ENCODE results near the gene ST7.

Gene ST7

DNA sequence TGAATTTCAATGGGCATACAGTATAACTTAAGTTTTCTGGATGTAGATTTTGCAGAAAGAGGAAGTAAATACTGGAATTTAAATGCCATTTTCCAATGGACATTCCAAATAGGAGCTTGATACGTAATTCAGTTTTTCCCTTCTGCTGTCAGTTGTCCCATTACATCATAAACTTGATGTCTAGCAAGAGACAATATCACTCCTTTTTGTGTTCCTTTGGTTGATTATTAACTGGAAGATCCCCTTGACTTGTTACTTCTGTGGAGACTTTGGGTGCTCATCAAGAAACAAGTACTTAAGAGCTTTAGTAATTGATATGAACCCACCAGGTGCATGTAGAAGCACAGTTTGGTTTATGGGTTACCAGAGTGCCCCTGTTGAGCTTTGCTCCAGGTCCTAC is 116.1 kb downstream of the ST7 start:
- no peak for DNase-seq

DNA sequence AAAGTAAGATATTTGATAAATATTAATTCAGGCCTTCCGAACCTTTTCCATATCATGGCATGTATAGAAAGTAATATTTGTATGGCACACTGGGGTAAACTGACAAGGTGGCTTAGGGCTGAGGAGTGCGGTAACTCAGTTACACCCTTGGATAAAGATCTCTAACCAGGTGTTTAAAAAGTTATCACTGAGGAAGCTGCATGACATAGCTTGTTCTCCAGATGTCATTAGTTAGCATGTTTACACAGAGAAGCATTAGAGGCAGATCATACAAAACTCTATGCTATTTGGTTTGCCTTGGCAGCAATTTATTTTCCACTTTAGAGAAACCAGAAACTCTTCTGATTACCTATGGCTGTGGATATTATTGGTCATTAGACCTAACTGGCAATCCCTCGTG is 118.2 kb downstream of the ST7 start:
- DNase-seq, result no peak

DNA sequence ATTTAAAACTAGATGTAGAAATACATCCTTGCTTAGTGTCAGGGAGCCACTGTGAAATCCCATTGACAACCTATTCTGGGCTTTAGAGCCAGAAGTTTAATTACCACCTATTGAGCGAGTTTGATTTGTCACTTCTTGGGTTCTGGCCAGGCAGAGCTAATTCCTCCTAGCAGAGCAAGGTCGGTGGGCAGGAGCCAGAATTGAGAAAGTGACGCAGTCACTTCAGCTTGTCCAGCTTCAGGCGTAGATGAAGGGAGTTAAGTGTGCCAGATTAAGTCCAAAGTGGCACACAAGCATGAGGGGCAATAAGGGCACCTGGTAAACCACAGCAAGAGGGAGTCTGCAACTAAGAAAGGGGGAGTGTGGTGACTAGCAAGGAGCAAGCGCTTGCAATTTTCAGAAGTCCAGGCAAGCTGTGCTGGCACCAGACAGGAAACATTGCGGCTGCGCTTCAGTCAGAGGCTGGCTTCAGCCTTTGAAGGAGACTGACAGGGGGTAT is 119.4 kb downstream of the ST7 start:
- DNase-seq, result no peak

DNA sequence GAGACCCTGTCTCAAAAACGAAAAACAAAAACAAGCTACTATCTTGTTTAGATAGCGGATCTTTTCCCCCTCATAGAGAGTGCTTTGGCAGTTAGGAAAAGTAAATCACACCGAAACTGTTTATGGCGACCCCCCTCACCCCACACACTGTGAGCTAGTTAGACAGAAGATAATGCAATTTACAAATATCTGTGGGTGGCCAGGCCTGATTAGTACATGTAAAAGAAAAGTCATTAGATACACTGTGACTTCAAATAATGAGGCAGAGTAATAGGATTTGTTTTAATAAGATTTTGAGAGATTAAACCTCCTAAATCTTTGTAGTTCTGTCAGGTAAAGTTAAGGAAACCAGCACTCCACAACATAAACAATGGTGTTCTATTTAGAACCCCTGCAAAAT is 121.1 kb downstream of the ST7 start:
- DNase-seq, result no peak

DNA sequence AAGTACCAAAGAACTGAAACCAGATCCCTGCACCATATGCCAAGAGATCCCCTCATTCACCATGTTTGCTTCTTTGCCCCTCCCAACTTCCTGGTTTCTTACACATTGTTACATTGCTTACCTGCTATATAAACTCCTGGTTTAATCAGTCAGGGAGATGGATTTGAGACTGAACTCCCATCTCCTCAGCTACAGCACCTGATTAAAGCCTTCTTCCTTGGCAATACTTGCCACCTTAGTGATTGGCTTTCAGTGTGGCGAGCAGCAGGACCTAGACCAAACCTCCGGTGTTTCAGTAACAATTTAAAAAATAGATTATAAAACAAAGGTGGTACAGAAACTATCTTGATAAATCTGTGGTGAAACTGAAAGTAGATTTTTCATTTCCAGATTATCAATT is 122.6 kb downstream of the ST7 start:
- no peak for DNase-seq

DNA sequence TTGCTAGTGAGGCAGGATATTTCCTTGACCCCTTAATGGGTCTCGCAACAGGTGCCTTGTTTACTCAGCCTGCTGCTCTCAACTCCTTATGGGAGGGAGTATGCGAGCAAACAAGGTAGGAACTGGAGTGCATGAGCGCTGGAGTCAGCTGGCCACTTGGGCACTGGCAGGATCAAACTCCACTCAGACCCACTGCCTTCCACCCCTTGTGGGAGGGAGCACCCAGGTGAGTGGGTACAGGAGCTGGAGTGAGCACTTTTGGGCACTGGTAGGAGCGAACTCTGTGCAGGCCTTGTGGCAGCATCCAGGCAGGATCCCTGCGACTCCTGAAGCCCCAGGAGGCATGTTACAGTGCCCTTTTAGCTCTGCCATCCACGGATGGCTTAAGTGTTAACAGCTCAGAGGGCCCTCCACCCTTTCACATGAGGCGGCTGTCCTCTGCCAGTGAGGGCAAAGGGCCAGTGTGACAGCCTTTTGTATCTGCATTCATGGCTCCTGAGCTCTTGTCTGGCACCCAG is 123.2 kb downstream of the ST7 start:
- no peak for DNase-seq

DNA sequence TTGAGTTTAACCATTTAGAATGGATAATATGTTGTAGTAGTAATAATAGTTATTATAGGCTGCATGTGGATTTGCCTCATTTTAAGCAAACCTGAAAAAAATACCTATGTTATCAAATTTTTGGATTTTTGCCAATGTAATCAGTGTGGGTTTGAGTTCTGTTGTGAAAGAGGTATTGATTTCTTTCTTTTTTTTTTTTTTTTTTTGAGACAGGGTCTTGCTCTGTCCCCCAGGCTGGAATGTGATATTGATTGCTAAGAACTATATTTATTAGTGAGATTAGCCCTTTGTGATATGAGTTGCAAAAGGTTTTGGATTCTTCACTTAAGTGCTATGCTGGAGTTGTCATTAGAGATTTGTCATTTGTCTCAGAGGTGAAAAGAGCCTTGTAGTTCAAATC is 124.4 kb downstream of the ST7 start:
- no peak for DNase-seq

DNA sequence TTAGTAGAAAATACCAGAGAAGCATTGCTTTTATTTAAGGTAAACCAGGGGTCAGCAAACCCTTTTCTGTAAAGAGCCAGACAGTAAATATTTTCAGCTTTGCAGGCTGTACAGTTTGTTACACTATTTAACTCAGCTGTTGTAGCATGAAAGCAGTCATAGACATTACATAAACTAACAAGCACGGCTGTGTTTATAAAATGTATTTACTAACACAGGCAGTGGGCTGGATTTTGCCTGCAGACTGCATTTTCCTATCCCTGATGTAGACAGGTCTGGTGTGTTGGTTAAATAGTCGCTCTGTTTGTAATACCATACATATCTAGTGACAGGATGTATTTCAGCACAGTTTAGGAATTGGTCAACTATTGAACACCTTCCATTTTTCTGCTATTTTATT is 129.3 kb downstream of the ST7 start:
- no peak for DNase-seq

DNA sequence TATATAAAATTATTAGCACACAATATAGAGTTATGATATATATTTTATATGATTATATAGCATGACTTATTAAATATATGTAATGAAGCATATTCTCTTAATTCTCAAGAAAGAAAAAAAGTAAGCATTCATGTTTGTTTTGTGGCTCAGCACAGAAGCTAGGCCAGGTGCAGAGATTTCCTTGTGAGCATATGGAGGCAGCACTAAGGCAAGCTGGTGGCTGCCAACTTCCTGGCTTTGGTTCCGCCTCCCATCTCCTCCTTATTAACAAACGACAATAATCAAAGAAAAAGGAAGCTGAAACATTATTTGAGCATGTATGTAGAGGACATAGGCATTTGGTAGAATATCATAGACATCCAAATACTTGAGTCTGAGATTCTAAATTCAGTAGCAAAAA is 130.3 kb downstream of the ST7 start:
- no peak for DNase-seq

DNA sequence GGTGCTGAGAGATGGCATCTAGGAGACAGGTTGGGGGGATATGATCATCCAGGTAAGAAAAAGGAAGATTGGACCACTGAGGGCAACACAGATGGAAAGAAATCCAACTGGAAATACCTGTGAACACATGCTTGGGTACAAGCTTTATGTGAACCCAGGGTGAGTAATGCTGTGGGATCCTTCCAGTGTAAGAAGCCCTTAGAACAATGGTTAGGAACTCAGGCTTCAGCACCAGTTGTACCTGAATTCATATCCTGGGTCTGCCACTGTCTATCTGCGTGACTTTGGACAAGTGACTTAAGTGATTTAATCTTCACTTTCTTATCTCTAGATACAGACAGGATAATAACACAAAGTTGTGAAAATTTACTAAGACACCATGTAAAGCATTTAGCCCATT is 131.0 kb downstream of the ST7 start:
- no peak for DNase-seq

DNA sequence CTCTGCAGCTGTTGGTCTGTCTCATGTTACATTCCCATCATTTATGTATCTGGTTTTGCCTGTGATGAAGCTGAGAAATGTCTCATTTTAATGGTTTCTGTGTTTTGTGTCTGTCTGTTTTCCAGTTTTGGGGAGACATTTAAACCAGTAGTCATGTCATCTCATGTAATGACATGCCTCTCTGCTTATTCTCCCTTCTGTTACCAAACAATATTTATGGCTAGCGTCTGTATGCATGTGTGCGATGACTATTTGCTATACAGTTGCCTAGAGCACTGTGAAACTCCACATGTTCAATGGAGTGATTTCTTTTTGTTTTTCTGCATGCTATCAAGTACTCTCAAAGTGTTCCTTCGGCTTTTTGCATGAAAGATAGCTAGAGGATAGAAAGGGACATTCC is 132.0 kb downstream of the ST7 start:
- DNase-seq, result no peak

DNA sequence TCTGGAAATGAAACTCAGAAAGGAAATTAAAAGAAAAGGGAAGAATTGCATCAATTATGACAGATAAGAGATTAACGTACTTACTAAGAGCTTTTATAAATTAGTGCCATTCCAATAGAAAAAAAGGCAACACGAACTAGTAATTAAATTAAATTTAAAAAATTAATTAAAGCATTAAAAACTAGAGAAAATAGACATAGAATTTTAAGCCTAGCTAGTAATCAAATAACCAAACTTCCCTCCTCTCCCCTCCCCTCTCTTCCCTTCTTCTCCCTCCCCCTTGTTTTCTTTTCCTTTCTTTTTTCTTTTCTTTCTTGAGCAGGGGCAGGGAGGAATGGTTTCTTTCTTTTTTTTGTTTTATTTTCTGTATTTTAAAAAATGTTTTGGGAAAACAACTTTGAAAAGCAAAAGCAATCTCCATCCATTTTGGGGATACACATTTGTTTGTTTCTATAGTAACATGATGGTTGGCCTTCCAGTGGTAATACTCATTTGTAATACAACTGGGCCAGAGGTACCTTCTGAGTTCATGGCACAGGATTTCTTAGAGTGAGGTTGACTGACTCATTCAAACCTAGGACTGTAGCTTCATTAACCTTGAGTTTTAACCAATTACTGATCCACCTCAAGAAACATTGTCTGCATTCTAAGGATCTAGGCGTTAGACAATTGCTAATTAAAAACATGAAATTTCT is 132.6 kb downstream of the ST7 start:
- no peak for DNase-seq

DNA sequence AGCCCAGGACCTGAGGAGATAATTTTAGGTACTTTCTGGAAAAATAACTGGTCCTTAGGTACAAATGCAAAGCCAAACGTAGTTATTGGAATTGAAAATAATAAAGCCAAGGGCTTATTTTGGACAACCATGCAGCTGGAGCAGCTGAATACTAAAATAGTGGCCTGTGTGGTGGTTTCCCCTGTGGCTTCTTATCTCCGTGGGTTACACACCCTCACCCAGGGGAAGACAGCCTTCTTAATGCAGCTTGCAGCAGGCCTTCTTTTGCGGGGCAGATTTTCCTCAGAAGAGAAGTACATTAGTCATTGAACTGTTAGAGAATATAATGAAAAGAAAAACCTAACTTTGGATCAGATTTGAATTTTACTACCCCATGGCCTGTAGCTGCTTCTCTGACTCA is 133.5 kb downstream of the ST7 start:
- DNase-seq, result no peak

DNA sequence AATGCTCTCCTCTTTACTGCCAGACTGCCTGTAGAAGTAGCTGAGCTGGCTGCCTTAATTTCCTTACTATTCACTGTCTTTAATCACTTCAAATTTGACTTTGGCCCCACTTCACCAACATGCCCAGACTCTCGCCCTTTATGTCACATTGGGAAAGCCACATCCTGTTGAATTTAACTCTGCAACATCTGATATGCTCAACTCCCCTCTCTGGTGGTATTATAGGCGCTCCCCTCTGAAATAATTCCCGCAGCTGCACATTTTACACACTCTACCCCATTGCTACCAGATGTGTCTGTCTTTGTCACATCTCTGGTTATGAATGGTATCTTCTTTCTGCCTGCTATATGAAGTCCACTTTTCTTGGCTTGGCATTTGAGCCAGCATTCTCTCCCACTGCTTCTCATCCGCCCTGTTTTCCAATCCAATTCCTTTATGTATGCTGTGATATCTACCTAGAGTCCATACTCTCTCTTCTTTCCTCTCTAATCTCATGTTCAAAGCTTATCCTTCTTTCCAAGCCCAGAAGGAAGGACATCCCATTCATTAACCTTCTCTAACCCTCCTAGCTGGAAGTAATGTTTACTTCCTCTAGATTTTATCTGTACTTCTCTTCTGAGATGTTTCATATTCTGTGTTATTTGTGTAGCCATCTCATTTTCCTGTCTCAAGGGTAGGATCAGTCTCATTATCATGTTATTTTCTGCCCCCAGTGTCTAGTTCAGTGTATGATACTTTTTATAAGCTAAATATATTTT is 134.5 kb downstream of the ST7 start:
- peak; percentile 16 for DNase-seq

DNA sequence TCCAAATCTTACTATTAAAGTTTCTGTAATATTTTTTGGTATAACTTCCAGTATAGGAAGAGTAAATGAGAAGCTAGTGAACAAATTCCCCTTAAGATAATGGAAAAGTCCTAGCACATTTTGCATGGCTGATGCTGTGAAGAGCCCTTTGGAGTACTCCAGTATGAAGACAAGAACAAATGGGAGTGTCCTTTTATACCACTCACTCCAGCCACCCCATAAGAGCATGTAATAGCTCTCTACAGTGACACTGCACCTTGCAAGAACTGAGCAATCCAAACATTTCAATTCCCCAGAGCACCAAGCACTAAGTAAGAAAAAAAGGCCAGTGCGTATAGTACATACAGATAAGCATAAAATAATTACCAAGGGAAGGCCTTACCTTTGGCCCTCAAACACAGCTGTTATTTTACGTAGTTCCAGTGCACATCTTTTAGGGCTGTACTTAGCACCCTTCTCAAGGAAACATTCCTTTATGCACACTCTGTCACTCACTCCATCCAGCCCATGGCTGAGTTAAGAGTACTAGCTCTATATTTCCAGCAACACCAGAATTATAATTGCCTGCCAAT is 135.4 kb downstream of the ST7 start:
- DNase-seq, result no peak

DNA sequence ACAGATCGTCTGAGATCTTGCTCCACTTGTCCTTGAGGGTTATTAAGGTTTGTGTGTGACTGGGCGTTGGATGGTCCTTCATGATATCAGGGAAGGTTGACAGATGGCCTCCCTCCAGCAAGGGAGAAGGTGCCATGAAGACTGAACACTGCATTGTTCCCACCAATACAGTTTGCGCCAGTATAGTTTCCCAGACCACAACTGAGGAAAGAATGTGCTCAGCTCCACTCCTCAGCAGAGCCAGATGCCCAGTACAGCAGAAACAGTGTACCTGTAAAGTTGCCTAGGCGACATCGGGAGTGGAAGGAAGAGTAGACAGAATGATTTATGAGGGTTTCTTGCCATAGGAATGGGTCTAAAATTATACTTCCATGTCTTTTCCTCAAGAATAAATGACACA is 137.5 kb downstream of the ST7 start:
- no peak for DNase-seq

DNA sequence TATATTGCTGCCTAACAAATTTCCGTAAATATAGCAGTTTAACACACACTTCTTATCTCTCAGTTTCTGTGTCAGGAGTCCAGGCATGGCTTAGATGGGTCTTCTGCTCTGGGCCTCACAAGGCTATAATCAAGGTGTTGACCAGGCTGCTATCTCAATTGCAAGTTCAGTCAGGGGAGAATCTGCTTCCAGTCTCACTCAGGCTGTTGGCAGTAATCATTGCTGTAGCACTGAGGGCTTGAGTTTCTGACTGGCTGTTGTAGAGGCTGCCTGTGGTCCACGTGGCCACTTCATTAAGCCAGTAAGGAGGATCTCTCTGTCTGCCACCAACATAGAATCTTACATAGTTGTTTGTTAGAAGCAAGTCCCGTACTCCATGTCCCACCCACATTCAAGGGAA is 138.4 kb downstream of the ST7 start:
- no peak for DNase-seq

DNA sequence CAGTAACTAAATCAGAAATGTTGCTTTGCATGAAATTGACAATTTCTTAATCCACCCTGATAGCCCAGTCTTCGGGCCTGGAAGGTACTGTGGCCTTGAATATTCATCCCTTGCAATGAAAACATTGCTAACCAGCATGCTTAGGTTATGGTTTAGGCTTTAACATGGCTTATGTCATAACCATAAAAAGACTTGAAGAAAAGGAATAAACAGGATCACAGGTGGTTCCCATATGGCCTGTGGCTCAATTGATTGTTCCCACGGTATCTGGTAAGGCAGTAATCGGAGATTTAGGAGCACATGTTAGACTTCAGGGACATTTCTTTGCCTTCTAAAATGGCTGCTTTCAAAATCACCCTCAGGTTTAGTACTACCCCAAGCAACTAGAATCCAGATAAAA is 139.5 kb downstream of the ST7 start:
- DNase-seq, result no peak

DNA sequence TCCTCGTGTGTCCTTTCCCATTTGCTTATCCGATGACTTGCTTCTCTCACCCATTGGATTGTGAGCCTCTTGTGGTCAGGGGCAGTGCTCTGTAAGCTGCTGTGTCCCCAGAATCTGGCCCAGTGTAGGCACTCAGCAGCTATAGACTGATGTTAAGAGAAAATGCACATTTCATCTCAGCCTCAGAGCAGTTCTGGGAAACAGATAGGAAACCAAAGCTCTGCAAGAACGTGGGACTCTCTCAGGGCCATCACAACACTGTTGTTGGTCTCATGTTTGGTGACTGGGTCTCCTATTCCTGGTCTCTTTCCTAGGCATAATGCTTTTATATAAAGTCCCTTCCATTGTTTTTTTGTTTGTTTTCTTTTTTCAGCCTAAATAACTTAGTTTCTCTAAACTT is 141.2 kb downstream of the ST7 start:
- DNase-seq, result no peak

DNA sequence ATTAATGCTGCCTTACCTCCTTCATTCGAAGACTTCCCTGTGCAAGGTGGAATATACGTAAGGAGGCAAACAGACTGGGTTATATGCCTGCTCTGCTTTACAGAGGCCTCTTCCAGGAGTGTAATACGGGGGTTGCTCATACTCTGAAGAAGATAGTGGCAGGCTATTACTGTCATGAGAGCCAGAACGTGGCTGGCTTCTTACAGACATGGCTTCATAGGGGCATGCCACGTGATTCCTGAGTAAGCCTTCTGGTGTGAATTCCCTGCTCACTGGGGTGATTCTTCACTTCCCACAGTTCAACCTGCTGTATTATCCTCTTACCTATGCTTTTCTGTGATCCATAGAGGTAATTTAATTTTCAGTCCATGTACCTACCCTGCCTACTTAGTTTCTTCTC is 141.8 kb downstream of the ST7 start:
- no peak for DNase-seq

DNA sequence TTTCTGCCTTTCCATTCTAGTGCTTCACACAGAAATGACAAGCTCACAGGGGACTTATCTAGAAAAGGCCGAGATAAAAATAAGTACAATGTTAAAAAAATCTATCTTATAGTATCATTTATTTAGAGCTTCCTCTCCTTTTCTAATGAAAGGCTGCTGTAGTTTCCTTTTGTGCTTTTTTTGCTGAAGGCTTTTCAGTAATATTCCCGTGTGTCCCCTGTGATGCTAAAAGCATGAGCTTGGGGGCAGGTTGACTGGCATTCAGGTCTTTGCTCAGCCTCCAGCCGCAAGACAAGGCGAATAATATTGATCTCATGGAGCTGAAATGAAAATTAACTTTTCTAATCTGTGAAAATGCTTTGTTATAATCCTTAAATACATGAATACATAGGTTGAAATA is 143.0 kb downstream of the ST7 start:
- no peak for DNase-seq

DNA sequence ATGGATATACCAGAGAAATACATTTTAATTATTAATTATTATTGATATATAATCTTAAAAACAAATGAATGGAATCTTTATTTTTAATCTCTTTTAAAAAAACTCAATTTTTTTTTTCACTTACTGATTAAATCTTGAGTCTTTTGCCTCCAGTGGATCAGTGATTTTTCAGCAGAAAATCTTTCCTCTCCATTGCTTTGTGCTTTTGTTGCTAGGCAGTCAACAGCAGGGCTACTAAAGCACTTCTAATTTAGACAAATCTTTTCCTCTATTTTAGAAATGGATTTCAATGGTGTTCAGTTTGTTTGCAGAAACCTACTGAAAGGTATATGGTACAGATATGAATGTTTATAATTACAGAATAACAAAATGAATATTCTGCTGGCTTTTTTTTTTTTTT is 143.6 kb downstream of the ST7 start:
- no peak for DNase-seq

DNA sequence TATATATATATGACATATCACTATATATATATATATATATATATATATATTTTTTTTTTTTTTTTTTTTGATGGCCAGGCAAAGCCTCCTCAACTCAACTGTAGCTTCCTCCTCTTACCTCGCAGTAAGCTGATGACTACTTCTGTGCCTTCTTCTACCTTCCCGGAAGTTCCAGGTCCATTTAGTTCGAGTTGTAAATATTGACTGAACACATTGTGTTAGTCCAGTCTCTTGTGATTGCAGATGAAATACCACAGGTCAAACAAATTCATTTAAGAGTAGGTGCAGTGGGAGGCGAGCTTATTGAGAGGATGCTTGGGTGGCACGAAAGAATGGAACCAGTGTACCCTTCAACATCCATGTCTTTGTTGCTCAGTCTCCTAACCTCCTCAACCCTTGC is 144.6 kb downstream of the ST7 start:
- DNase-seq, result no peak

DNA sequence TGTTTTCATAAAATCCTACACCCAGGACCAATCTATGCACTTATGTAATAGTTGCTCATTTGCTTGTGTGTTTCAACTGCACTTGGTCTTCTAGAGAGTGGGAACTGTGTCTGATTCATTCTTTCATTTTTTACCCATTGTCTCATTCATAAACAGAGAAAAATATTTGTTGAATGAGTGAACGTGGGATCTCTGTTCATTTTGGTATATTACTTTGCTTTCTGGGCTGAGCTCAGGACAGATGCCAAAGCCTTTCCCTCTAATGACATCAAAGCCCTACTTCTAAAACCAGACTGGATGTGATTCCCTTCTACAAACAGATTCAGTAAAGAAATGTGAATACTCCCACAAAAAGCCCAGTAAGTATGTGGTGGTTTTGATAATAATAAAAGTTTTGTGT is 145.2 kb downstream of the ST7 start:
- DNase-seq, result no peak
